Cardiac muscle cell (in vitro differentiated cells and primary cell): ENCODE results near the gene VAT1L. TPM values are rescaled to one million over a fixed set of nuclear protein-coding genes. Genes with fewer than 3 reads are reported as not detected.

Experiments
- DNase-seq, 2 donors: peaks; one replicate each; pipeline versions ENCODE4 v3.0.0 to v3.0.0-alpha.2; 2010 to 2017; ENCODE audit warnings: low read depth in 1 of 2, low spot score in 1 of 2
- H3K27ac ChIP-seq: fragments of 200-600 bp; sonication (generic); 2 replicates; pipeline ENCODE4 v1.5.1; 2016
- H3K27me3 ChIP-seq: fragments of 200-600 bp; sonication (generic); 2 replicates; pipeline ENCODE4 v1.6.0; 2016; ENCODE audit warnings: control low read depth
- H3K36me3 ChIP-seq: fragments of 200-600 bp; sonication (generic); 2 replicates; pipeline ENCODE4 v1.5.1; 2016; ENCODE audit warnings: control low read depth
- H3K4me1 ChIP-seq: fragments of 200-600 bp; sonication (generic); 2 replicates; pipeline ENCODE4 v1.8.1; 2017; ENCODE audit warnings: low read depth, mild to moderate bottlenecking, mixed run types
- H3K4me3 ChIP-seq: fragments of 200-600 bp; sonication (generic); 2 replicates; pipeline ENCODE4 v1.5.1; 2016; ENCODE audit warnings: mild to moderate bottlenecking
- H3K9me3 ChIP-seq: fragments of 200-600 bp; sonication (generic); 2 replicates; pipeline ENCODE4 v1.5.1; 2017; ENCODE audit warnings: low read depth, mild to moderate bottlenecking, control low read depth
- CTCF ChIP-seq: IDR thresholded peaks from 2 replicates; pipeline ENCODE4 v1.5.1; 2012; ENCODE audit warnings: low read depth, mild to moderate bottlenecking, low read length
- polyA plus RNA-seq: library from polyadenylated mRNA; unstranded; fragments of >200 nt; fragmentation: Nextera tagmentation; extraction: Ambion mirVana; gene quantifications from 2 replicates; pipeline ENCODE4 v1.2.1, GENCODE V29; 2016
- total RNA-seq: library from RNA; depleted of rRNA; stranded (reverse); fragments of >200 nt; gene quantifications from 2 replicates; pipeline ENCODE4 v1.2.3, GENCODE V29; 2016

The VAT1L gene
- total and polyA plus RNA-seq, 2 experiments from 2014 or later: 1.5 to 2.4 TPM

GRCh38 chr16:77840673-77841501, 52.5 kb downstream of the VAT1L start:
- DNase-seq: no peak
- no peaks in the 10 kb centered on the region for H3K9me3 ChIP-seq

DNA sequence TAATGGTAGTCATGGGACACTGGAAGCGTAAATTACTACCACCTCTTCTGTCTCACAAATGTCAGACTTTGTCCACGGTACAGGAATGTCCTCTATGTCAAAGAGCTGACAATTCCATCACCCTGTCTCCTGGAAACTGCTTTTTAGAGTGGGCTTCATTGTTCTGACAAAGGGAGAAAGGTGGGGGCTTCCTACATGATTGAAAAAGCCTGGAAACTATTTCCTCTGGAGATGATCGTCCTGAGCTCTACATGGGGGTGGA, 53.1 kb downstream of the VAT1L start:
- Histone ChIP-seq H3K4me1 (no peaks in the 10 kb centered on the region), H3K4me3 (no peak overlapping the region), H3K36me3 (no peaks in the 10 kb centered on the region), H3K9me3 (no peaks in the 10 kb centered on the region), H3K27me3 (no peaks in the 10 kb centered on the region), H3K27ac (no peak overlapping the region)
- no peak for DNase-seq
- TF ChIP-seq CTCF: no peak

More at GRCh38 chr16:77840673-77841501, 52.5 kb downstream of the VAT1L start:
- no peak for TF ChIP-seq CTCF
- Histone ChIP-seq H3K36me3 (no peaks in the 10 kb centered on the region), H3K27me3 (no peaks in the 10 kb centered on the region), H3K27ac (no peak overlapping the region), H3K4me3 (no peak overlapping the region), H3K4me1 (no peaks in the 10 kb centered on the region)

- no peaks in the 10 kb centered on the region for H3K36me3 ChIP-seq
- H3K4me1 ChIP-seq: no peaks in the 10 kb centered on the region
- no peak for TF ChIP-seq CTCF
- H3K27me3 ChIP-seq: no peaks in the 10 kb centered on the region
- DNase-seq: no peak
- H3K9me3 ChIP-seq: no peaks in the 10 kb centered on the region
- no peak overlapping the region for H3K4me3 ChIP-seq
- H3K27ac ChIP-seq: no peak overlapping the region
Measured at GRCh38 chr16:77842468-77842867, 54.1 kb downstream of the VAT1L start.

DNA sequence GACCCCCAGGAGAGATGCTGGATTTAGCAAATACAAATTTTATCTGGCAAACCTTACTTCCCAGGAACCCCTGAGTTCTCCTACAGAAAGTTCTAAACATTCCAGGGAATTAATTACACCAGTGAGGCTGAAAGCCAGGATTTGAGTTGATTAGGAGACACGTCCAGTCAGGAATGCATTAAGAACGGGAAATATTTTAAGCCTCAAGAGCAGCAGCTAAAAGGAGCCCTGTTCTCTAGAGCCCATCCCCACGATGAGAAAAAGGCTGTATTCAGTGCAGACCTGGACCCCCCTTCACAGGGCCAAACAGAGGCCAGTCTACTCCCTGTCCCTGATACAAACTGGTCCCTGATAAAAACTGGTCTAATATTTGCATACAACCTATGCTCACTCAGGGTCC, 55.0 kb downstream of the VAT1L start:
- Histone ChIP-seq H3K27me3 (no peaks in the 10 kb centered on the region), H3K36me3 (no peaks in the 10 kb centered on the region), H3K9me3 (no peaks in the 10 kb centered on the region), H3K4me1 (no peaks in the 10 kb centered on the region), H3K4me3 (no peak overlapping the region), H3K27ac (no peak overlapping the region)
- no peak for TF ChIP-seq CTCF
- no peak for DNase-seq

DNA sequence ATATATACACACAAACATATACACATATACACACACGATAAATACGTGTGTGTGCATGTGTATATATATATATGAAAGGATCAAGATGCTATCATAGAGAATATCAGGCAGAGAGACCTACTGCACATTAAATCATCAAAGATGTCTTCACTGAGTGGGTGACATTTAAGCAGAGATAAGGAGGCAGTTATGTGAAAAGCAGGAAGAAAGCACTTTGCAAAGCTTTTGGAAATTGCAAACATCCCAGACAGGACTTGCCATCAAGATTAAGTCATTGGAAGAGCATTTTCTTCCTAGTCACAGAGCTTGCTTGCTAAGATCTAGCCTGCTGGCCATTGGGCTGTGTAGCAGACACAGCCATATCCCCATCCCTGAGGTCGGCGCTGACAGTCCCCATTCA, 56.4 kb downstream of the VAT1L start:
- TF ChIP-seq CTCF: no peak
- no peaks in the 10 kb centered on the region for H3K9me3 ChIP-seq
- H3K27me3 ChIP-seq: no peaks in the 10 kb centered on the region
- H3K27ac ChIP-seq: no peak overlapping the region
- no peaks in the 10 kb centered on the region for H3K36me3 ChIP-seq
- no peaks in the 10 kb centered on the region for H3K4me1 ChIP-seq
- no peak for DNase-seq
- no peak overlapping the region for H3K4me3 ChIP-seq
